GM18861 (cell line): ENCODE measurements around the gene IKZF4.
"Not testable (repeated sequence)": the region's sequence is repeated elsewhere in the genome, so short reads cannot be mapped to it uniquely, and the experiment has no call there.

Experiments used
- ATAC-seq: cut with Tn5 transposase; IDR thresholded peaks from one replicate; pipeline ENCODE4 v1.9.1; 2021; ENCODE audit not compliant: unreplicated experiment

The IKZF4 gene

DNA sequence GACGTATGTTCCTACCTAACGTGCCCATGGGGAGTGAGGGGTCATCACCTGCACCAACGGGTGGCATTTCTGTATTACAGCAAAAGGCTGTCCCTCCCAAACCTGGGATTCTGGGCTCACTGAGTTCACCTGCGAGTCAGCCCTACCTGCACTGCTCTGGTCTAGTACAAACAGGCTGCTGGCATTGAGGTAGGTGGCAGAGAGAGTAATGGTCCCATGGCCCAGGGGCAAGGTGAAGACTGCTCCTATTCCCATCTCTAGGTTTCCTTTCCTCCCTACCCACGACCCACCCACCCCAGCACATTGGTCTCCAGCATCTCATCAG, 23.3 kb upstream of the IKZF4 start:
- no peak for ATAC-seq

- ATAC-seq = not testable (repeated sequence)
These were observed 21.3 kb upstream of the IKZF4 start for GRCh38 chr12:55999522-55999921.

DNA sequence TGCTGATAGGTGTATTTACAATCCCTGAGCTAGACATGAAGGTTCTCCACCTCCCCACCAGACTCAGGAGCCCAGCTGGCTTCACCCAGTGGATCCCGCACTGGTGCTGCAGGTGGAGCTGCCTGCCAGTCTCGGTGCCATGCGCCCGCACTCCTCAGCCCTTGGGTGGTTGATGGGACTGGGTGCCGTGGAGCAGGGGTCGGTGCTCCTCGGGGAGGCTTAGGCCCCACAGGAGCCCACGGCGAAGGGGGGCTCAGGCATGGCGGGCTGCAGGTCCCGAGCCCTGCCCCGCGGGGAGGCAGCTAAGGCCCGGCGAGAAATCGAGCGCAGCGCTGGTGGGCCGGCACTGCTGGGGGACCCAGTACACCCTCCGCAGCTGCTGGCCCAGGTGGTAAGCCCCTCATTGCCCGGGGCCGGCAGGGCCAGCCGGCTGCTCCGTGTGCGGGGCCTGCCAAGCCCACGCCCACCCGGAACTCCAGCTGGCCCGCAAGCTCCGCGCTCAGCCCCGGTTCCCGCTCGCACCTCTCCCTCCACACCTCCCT, 20.8 kb upstream of the IKZF4 start:
- ATAC-seq = not testable (repeated sequence)

- ATAC-seq = no peak
These were observed 19.2 kb upstream of the IKZF4 start for GRCh38 chr12:56001487-56002100.

DNA sequence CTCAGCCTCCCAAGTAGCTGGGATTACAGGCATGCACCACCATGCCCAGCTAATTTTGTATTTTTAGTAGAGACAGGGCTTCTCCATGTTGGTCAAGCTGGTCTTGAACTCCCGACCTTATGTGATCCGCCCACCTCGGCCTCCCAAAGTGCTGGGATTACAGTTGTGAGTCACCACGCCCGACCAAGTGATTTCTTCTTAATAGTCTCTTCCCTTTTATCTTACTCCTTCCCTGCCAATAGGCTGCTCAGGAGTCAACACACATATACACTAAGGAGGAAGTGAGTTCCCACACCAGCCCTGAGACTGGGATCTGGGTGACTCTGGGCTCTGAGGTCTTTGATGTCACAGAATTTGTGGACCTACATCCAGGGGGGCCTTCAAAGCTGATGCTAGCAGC, 17.5 kb upstream of the IKZF4 start:
- ATAC-seq = not testable (repeated sequence)

DNA sequence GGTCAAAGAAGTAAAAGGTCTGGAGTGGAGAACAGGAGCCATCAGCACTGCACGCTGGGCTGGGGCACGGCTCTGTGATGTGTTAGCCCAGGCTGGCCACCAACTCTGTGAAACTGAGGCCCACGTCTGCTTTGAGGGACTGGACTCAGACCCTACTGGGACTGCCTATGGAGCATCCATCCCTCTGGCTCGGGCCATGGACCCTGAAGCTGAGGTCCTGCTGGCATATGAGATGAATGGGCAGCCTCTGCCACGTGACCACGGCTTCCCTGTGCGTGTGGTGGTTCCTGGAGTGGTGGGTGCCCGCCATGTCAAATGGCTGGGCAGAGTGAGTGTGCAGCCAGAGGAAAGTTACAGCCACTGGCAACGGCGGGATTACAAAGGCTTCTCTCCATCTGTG, 16.6 kb upstream of the IKZF4 start:
- ATAC-seq = no peak

DNA sequence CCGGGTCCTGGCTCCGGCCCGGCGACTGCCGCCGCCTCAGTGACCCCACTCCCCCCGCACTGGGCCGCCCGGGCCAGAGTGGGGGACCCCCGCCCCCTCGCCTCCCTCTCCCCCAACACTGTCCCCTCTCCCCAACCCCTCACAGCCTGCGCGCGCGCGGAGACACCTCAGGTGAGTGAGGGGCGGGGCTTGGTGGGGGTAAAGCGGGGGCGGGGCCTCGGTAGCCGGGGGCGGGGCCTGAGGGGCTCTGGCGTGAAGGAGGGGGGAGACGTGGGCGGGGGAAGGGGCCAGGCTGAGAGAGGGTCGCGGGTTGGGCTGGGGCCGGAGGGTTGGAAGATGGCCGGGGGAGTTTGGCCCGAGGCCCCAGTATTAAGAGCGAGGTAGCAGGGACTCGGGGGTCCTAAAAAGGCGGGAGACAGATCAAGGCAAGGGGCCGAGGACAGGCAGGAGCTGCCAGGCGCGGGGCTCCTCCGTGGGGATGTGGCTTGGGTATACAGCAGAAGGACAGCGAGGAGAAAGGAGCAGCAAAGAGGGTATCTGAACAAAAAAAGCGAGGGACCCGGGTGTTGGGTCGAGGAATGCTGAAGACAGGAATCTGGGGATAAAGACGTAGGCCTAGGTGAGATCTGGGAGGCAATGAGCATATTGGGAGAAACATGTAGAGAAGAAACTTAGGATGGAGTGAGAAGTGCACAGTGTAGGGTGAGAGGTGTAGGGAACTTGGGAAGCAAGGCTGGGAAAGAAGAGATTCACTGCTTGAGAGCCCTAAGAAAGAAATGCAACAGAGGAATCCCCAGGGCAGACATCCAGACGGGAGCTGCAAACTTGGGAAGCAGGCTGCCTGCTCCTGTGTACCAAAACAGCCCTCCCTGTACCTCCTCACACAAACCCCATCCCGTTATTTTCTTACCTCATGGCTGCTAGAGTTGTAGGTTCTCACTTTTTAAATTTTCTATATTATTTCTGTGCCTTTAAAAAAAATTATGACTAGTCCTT, 13.0 kb upstream of the IKZF4 start:
- ATAC-seq = peak; percentile 13

DNA sequence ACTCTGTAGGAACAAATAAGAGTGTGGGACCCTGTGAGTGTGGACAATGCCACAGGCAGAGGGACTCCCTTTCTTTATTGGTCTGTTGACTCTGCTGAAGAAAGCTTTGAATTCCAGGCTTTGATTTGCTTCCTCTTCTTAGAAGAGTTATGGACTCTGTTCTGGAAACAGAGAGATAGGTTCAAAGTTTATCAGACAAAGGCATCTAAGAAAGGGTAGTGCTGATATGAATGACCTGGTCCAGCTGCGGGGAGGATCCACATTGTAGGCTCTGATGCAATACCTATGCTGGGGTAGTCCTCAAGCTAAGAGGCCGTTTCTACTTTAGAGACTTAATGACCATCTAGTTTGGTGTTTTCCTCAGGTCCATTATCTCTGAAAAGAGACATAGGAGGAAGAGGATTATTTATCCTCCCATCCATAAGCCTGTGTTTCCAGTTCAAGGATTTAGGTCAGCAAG, 10.7 kb upstream of the IKZF4 start:
- no peak for ATAC-seq

- ATAC-seq = no peak
These were observed 9.2 kb upstream of the IKZF4 start for GRCh38 chr12:56011509-56012090.

GRCh38 chr12:56013482-56013881, 7.4 kb upstream of the IKZF4 start:
- no peak for ATAC-seq

- ATAC-seq = no peak
These were observed 6.6 kb upstream of the IKZF4 start for GRCh38 chr12:56014205-56014604.

DNA sequence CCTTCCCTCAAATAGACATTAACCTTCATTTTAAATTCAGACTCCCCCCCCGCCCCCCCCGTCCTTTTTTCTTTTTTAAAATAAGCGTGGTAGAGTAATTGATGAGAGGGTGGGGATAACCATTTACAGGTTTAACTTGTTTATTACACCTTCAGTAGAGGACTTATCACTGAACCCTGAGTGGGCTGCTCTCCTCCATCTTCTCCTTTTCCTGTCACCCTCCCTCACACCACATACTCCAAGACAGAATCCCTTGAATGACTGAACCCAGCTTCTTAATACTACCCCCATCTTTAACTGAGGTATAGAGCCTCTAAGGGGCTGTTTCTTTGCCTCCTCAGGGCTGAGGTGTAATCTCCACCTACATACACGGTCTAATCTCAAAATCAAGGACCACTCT, 3.7 kb upstream of the IKZF4 start:
- ATAC-seq = no peak

DNA sequence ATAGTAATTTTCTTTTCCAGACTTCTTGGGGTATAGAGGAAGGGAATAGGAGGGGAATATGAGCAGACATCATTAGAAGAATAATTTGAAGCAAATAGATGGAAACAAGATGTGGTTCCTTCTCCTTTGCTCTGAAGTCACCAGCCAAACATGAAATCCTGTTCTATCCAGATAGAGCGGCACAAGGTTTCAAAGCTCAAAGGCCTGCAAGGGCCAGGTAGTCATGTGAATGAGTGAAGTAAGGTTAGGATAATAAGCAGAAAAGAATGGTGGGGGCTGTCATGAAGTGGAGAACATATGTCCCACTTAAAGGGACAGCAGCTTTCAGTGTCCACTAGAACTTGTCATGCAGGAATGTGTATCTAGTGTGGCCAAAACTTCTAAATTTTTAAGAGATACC, 2.5 kb upstream of the IKZF4 start:
- no peak for ATAC-seq

- ATAC-seq = no peak
These were observed 1.1 kb downstream of the IKZF4 start for GRCh38 chr12:56021889-56022497.

GRCh38 chr12:56028511-56029165, 7.8 kb downstream of the IKZF4 start:
- no peak for ATAC-seq

- no peak for ATAC-seq
These were observed 8.3 kb downstream of the IKZF4 start for GRCh38 chr12:56029166-56029519.

- ATAC-seq = no peak
These were observed 8.9 kb downstream of the IKZF4 start for GRCh38 chr12:56029666-56030293.

DNA sequence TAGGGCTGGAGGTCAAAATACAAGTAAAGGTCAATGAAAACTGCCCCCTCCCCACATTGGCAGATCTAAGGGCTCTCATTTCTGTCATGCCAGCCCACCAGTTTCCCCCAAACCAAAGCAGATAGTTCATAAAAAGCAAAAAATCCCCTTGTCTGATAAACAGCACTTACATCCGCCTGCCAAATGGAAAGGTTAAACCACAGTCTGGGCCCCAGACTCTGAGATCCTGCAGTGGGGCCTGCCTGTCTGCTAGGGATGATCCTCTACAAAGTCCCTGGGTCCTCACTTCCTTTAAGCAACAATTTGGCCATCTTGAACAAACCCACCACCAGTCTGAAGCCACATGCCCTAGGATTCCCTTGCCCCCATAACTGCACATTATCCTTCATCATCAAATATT, 11.1 kb downstream of the IKZF4 start:
- ATAC-seq = no peak

DNA sequence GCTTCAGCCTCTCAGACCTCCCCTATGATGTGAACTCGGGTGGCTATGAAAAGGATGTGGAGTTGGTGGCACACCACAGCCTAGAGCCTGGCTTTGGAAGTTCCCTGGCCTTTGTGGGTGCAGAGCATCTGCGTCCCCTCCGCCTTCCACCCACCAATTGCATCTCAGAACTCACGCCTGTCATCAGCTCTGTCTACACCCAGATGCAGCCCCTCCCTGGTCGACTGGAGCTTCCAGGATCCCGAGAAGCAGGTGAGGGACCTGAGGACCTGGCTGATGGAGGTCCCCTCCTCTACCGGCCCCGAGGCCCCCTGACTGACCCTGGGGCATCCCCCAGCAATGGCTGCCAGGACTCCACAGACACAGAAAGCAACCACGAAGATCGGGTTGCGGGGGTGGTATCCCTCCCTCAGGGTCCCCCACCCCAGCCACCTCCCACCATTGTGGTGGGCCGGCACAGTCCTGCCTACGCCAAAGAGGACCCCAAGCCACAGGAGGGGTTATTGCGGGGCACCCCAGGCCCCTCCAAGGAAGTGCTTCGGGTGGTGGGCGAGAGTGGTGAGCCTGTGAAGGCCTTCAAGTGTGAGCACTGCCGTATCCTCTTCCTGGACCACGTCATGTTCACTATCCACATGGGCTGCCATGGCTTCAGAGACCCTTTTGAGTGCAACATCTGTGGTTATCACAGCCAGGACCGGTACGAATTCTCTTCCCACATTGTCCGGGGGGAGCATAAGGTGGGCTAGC, 13.9 kb downstream of the IKZF4 start:
- ATAC-seq = no peak

DNA sequence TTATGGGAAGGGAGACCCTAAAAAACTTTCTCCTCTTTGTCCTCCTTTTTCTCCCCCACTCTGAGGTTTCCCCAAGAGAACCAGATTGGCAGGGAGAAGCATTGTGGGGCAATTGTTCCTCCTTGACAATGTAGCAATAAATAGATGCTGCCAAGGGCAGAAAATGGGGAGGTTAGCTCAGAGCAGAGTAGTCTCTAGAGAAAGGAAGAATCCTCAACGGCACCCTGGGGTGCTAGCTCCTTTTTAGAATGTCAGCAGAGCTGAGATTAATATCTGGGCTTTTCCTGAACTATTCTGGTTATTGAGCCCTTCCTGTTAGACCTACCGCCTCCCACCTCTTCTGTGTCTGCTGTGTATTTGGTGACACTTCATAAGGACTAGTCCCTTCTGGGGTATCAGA, 16.3 kb downstream of the IKZF4 start:
- no peak for ATAC-seq
